IPS DF 4.7 (cell line): ENCODE data around the gene MAP3K8.

Experiments used
- DNase-seq: peaks from one replicate; pipeline ENCODE4 v3.0.0-alpha.2; 2013; ENCODE audit warnings: low spot score; ENCODE audit errors: extremely low read depth

The MAP3K8 gene

DNA sequence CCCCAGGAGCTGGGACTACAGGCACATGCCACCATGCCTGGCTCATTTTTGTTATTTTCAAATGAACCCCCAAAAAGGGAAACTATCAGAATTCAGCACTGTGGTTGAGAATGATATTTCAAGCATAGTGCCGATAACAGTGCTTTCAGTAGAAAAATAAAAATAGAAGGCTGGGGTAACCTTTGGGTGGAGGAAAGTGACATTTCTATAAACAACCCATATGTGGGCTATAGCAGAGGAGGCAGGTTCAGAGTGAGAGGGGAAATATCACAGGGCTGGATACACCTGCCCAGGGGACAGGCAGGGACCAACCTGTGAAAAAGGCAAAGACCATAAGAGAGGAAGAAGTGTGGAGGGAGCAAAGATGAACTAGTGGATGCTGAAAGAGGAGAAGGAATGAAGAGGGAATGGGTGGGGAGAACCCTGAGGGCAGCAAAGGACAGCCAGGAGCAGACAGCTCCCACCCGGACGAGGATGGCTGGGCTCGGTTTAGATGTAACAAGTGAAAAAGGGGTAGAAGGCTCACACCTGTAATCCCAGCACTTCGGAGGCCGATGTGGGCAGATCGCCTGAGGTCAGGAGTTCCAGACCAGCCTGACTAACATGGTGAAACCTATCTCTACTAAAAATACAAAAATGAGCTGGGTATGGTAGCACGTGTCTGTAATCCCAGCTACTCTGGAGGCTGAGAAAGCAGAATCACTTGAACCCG, 56.5 kb downstream of the MAP3K8 start:
- DNase-seq = no peak

DNA sequence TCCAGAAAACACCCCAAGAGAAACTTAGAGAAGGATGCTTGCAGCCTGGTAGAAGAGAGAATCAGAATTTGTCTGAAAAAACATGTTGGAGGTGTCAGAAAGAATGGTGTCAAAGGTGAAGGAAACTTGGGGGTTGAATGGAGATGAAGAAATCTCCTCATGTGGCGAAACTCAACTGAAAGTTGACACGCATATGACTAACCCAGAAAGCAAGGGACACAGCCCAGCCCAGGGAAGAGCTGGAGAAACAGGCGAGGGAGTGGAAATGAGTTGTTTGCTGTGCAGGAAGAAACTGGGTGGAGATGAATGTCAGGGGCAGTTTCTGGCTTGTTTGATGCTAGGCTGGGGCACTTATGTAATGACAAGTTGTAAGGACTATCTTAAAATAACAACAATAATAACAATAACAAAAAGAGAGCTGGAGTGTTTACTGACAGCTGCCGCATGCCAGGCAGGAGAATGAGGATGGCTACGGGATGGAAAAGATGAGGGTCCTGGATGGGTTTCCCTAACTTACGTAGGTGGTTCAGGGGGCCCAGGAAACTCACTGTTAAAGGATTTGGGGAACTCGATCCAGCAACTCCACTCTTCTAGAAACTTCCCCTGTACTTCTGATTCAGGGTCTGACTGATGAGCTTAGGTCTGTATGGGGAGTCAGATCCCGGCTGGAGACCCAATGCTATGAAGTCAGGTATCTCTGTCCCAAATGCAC, 57.4 kb downstream of the MAP3K8 start:
- DNase-seq = no peak

DNA sequence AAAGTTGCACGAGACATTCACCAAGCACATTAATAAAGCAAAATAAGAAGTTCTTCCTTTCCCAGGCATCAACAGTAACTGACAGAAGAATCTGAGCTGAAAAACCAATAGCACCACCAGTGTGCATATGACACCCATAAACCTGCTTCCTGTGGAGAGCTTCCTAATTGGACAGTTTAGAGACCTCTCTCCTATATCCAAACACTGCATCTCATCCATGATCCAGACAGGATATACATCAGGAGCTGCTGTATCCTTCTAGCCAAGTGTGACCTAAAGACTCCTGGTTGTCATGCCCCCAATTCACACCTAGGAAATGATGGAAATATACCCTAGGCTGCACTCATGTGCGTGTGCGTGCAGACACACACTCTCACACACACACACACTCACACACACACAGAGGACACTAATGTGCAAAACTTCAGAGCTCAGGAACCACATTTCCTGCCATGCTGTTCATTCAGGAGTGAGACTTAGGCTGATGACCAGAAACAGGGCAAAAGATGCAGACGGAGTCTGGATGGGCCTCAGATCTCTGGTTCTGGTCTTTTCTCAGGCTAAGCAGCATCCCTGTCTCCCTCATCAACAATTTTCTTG, 58.0 kb downstream of the MAP3K8 start:
- DNase-seq = no peak

DNA sequence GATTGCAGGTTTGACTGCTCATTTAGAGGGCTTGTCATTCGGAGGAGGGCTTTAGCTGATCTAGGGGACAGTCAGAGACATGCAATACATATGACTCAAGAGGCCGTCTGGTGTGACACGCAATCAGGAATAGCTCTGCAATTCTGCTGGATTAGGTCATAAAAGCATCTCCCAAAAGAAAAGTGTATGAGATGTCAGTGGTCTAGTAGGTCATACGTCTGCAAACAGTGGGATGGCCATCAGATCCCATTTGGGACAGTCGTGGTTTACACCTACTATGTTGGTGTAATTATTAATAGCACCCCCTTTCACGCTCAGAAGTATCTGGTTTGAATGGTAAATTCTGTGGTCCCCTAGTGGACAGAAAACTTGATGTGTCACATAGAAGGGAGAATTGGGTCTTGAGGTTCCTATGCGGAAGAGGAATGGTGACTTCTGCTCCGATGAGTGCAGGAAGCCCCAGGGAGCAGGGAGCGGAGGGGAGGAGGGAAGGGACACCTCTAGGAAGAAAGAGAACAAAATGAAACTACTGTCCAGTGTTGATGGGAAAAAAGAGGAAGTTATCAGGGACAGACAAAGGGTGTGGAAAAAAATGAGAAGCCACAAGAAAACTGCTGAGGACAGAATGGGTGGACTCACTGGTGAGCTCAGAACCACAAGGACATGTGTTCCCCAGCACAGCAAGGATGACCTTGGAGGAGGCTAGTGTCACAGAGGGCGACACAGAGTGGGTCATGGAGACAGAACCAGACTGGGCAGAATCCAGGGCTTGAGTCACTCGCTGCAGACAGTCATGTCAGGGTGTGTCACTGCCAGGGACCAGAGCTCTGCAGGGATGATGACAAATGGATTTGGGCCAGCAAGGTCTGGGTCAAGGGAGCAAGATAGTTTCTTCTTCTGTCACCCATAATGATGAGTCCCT, 59.9 kb downstream of the MAP3K8 start:
- no peak for DNase-seq

DNA sequence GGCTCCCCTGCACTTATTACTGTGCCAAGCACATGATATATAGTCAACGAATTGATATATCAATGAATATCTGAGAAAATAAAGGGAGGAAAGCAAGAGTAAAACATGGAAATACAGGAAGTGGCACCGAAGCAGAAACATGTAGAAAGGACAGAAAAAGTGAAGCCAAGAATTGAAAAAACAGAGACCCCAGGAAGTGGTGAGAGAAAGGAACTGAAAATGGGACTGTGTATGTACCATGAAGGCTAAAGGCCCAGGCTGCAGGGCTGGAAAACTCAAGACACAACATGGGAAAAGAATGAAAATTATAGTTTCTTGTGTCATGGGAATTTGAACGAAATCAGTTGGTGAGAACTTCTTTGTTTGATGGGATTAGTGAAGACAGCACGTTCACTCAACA, 60.6 kb downstream of the MAP3K8 start:
- DNase-seq = no peak

DNA sequence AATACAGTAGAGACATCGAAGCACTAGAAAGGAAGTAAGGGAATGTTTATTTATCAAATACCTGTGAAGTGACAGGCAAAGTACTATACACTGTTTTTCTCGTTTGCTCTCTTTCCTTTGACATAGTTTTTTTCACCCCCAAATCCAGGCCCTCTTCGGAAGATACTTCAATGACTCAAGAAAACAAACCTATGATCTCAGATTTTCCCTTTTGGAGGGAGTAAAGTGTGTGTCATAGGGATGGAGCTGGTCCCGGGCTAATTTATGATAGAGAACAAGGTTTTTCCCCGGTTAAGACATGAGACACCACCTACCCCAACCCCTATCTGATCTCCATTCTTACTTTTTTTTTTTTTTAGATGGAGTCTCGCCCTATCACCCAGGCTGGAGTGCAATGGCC, 61.7 kb downstream of the MAP3K8 start:
- no peak for DNase-seq

DNA sequence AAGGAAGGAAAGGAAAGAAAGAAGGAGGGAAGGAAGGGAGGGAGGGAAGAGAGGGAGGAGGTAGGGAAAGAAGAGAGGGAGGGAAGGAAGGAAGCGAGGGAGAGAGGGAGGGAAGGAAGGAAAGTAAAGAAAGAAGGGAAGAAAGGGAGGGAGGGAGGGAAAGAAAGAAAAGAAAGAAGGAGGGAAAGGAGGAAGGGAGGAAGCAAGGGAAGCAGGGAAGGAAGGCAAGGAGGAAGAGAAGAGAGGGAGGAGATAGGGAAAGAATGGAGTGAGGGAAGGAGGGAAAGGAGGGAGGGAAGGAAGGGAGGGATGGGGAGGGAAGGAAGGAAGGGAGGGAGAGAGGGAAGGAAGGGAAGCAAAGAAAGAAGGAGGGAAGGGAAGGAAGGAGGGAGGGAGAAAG, 65.8 kb downstream of the MAP3K8 start:
- DNase-seq = no peak

DNA sequence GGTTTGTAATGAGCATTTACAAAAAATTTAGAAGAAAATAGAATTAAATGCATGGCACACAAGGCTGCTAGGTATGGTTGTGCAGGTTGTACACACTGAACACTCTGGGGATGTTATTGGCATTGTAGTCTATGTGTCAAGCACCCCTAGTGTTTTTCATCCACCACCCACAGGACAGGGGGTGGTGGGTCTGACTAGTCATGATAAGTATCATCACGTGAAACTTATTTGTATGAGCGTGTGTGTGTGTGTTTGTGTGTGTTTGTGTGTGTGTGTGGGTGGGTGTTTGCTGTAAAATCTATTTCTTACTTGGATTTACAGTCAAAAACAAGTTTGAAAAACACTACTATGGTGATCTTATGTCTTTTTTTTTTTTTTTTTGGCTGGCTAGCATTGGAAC, 66.5 kb downstream of the MAP3K8 start:
- no peak for DNase-seq

DNA sequence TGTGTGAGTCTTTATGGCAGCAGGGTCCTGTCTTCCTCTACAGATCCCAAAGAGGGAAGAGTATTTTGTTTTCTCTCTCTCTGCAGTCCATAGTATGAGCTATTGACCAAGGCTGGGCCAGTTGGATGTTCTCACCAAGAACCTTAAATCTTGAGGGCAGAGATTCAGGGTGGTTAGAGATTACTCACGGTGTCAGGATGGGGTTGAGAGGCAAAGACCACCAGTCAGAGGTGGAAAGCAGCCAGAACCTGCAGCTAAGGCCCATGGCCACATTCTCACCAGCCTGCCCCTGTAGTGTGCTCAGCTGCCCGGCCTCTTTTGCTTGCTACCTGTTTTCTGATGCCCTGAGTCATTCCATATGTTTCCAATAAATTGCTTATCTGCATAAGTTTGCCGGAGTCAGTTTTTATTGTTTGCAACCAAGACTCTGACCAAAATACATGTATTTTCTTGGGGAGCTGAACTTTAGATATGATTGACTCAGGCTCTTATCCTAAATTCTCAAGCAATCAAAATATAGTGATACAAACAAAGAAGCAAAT, 67.0 kb downstream of the MAP3K8 start:
- DNase-seq = no peak

DNA sequence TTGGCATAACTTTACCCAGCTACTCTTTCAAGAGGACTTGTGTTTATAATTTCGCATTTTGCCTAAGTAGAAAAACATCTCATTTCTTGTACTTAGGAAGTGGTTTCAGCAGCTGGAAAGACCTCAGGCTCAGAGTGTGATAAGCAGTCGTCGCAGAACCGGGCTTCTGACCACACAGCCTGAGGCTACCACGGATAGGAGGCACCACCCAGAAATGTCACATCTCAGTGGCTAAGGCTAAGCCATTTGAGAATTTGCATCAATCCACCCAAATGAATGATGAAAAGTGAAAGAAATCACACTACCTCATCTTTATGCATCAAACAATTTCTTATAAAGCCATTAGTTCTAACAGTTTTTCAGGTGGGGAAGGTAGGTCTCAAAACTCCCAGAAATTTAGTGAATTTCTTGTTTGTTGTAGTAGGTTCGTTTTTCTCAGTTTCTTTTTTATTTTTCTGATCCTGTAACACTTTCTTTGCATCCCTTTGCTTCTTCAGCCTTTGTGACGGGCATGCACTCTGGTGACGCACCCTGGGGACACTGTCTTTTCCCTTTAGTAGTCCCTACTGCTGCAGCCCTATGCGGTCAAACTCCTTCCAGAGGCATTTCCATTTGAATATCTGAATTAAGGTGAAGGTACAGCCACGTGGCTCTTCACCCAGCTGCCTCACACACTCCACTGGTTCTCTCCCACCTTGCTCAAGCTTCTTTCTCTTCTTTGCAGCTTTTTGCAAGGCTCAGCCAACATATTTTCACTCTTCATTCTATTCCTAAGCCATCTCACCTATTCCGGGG, 68.5 kb downstream of the MAP3K8 start:
- no peak for DNase-seq

DNA sequence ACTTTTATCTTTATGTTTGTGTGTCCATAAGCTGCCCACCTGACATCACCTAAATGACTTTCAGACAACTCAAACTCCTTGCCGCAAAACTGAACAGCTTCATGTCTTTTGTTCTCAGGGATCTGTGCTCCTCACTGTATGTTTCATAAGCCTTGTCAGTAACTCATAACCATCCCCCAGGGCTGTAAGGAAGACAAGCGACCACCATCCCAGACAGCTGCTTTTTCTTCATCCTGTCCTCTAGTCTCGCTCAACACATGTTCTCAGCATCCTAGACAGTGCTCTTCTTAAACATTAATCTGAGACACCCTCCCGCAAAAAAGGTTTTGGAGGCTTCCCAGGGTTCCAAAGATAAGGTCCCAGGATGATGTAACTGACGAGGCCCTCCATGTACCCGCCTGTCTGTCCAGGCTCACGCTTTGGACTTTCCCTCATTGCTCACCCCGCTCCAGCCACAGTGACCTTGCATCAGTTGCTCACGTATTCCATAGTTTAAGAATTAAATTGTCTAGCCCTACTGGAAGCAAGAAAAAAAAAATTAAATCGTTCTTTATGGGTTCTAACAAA, 69.8 kb downstream of the MAP3K8 start:
- DNase-seq = no peak

DNA sequence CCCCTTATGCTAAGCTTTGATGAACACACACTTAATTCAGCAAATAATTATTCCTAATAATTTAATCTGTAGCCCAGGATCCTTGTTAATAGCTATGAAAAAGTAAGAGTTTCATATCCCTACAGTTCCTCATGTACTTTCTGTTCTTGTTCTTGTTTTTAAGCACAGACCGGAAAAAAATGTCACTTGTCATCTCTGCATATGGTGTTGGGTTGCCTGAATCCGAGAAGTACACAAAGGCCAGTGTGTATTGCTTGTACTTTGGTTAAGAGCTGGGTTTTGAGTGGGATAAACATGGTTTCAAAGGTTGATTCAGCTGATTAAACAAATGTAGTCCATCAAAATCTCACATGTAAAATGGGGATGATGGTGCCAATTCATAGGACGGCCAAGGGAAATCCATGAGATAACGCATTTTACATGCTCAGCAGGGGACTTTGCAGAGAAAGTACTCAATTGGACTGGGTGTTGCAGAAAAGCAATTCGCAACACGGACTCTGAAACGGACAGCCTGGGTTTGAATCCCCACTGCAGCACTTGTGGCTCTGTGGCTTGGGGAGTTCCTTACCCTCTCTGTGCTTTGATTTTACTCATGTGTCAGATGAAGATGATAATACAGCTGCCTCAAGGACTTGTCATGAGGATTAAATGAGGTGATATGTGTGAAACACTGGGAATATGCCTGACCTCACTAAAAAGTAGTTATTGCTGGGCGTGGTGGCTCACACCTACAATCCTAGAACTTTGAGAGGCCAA, 71.7 kb downstream of the MAP3K8 start:
- DNase-seq = no peak

DNA sequence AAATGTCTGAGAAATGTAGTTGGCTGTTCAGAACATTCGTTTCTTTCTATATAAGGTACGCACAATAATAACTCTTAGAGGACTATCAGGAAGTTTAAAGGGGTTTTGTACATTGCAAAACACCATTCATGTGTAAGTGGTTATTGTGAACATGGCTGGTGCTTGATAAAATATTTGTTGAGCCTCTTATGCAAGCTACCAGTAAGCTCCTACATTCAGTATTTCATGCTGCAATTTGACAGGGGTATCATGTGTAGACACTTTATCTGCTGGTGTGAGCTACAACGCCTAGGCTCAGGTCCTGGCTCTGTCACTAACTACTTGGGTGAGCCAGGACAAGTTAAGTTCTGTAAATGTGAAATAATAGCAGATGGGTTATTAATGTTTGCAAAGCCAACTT, 75.5 kb downstream of the MAP3K8 start:
- DNase-seq = no peak

DNA sequence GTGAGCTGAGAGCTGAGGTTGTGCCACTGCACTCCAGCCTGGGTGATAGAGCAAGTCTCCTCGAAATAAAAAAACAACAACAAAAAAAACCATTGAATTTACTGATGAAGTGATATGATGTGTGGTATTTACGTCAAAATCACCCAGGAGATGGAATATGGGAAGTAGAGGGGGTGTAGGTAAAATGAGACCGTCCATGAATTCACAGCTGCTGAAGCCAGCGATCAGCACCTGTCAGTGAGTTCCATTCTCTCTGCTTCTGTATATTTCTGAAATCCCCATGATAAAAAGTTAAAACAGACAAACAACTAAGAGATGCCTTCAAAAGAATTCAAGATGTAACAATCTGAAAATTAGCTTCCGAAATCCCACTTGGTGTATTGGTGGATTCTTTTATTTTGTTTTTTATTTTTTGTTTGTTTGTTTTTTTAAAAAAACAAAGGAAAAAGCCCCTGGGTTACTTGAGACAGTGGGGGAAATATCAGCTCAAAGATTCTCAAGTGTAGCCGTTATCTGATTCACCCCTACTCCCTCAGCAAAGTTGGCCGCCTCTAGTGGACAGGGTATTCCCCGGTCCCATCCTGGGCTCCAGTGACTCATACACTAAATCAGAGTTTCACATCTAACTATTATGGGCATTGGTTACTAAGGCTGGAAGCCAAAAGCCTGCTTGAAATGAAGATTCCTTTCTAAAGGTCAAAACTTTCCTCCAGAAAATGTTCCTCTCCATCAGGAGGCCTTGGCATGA, 76.4 kb downstream of the MAP3K8 start:
- no peak for DNase-seq

DNA sequence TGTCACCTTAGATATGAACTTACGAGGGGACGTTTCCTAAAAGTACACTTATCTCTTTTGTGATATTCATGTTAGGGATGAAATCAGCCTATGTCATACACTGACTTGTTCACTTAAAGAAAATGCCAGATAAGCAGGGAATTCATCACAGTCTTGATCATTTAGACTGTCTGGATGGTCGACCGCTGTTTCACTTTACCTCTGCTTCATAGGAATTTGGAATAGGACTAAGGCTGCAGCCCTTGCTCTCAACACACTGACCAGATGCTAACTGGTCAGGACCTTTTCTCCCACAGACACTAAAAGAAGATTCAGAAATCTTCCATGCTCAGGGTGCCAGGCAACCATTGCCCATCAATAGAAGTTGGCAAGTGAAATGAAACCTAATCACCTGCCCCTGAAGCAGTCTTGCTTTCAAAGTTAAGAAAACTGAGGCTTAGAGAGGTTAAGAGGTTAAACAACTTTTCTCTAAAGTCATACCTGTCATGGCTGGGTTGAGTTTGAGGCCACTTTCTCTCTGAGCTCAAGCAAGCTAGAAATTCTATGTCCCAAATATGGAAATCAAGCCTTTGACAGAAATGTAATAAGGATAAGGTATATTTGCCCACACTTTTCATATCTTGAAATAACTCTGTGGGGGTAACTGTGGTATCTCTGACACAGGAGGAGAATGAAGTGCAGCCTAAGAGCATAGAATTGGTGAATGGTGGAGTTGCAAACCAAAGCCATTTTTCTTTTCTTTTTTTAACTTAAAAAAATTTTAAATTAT, 77.1 kb downstream of the MAP3K8 start:
- no peak for DNase-seq
